ENCODE measurements around the gene CNN1.

CNN1 gene

DNA sequence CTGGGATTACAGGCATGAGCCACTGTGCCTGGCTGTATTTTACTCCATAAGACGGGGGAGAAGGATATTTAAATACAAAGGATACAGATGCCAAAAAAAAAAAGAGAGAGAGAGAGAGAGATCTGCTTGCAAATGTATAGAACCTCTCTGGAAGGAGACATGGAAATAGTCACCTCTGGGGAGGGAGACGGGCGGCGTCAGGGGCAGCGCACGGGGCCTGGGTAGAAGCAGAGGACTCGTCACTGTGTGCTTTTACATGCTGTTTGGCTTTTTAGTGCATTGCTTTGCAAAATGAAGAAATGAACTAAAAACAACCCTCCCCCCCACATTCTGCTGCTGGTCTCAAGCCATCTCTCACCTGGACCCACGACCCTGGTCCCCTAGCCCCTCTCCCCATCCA is 28.2 kb upstream of the CNN1 start:
- peaks cover 21% of the 10 kb centered on the region for H3K4me1 ChIP-seq (ENCODE audit: insufficient read depth, low read length)
- no peaks in the 10 kb centered on the region for H3K27me3 ChIP-seq (ENCODE audit: insufficient read depth, low read length, poor library complexity)
- peaks cover 5% of the 10 kb centered on the region for H3K79me2 ChIP-seq (ENCODE audit: insufficient read depth, low read length)
- no peak overlapping the region for H3K4me3 ChIP-seq (ENCODE audit: low read depth in 1 of 2, low read length in 2 of 2)
- no peak for TF ChIP-seq EZH2 (IDR thresholded peaks at IDR 0.05; ENCODE audit: borderline replicate concordance, low read depth, low read length, severe bottlenecking)
- TF ChIP-seq, protein P1, sequence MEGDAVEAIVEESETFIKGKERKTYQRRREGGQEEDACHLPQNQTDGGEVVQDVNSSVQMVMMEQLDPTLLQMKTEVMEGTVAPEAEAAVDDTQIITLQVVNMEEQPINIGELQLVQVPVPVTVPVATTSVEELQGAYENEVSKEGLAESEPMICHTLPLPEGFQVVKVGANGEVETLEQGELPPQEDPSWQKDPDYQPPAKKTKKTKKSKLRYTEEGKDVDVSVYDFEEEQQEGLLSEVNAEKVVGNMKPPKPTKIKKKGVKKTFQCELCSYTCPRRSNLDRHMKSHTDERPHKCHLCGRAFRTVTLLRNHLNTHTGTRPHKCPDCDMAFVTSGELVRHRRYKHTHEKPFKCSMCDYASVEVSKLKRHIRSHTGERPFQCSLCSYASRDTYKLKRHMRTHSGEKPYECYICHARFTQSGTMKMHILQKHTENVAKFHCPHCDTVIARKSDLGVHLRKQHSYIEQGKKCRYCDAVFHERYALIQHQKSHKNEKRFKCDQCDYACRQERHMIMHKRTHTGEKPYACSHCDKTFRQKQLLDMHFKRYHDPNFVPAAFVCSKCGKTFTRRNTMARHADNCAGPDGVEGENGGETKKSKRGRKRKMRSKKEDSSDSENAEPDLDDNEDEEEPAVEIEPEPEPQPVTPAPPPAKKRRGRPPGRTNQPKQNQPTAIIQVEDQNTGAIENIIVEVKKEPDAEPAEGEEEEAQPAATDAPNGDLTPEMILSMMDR (IDR thresholded peaks at IDR 0.05; ENCODE audit: borderline replicate concordance, extremely low read depth, low read length, poor library complexity, severe bottlenecking), result no peak
- DNase-seq (no peak), ATAC-seq (ENCODE audit: insufficient read depth, low read depth) (no peak)
- H3K9me3 ChIP-seq (ENCODE audit: insufficient read depth, low read length, severe bottlenecking), result no peaks in the 10 kb centered on the region
- no peak overlapping the region for H3K27ac ChIP-seq (ENCODE audit: low read length)
- H3K9ac ChIP-seq (ENCODE audit: low read depth, low read length), result no peak overlapping the region
- no peak overlapping the region for H3K4me2 ChIP-seq (ENCODE audit: insufficient read depth, low read length)
- H4K20me1 ChIP-seq (ENCODE audit: insufficient read depth, low read length), result no peaks in the 10 kb centered on the region
- H2AFZ ChIP-seq (ENCODE audit: low read depth, low read length), result no peak overlapping the region
- peaks cover 28% of the 10 kb centered on the region for H3K36me3 ChIP-seq (ENCODE audit: insufficient read depth, low read length)

DNA sequence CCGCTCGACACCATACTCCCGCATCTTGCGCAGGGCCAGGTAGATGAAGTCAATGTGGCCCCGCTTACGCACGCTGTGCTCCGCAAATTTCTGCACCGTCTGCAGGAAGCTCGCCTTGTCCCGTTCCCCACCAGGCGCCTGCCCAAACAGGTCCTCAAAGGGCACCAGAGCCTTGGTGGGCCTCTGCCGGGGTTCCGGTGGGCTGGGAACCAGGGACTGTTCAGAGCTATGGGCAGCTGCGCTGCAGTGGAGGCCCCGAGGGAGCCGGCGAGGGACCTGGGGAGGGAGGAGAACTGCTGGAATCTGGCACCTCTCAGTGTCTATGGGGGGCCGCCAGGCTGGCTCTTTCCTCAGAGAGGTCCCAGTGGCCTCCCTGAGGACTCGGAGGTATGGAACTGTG is 24.7 kb upstream of the CNN1 start:
- peaks cover 32% of the 10 kb centered on the region for H3K36me3 ChIP-seq (ENCODE audit: insufficient read depth, low read length)
- H3K4me2 ChIP-seq (ENCODE audit: insufficient read depth, low read length), result no peak overlapping the region
- no peak overlapping the region for H2AFZ ChIP-seq (ENCODE audit: low read depth, low read length)
- no peak for DNase-seq
- TF ChIP-seq, protein P1 (IDR thresholded peaks at IDR 0.05; ENCODE audit: borderline replicate concordance, extremely low read depth, low read length, poor library complexity, severe bottlenecking), result no peak
- TF ChIP-seq EZH2 (IDR thresholded peaks at IDR 0.05; ENCODE audit: borderline replicate concordance, low read depth, low read length, severe bottlenecking), result no peak
- H3K9me3 ChIP-seq (ENCODE audit: insufficient read depth, low read length, severe bottlenecking), result no peaks in the 10 kb centered on the region
- H3K27ac ChIP-seq (ENCODE audit: low read length), result no peak overlapping the region
- no peak for ATAC-seq (ENCODE audit: insufficient read depth, low read depth)
- H4K20me1 ChIP-seq (ENCODE audit: insufficient read depth, low read length), result no peaks in the 10 kb centered on the region
- no peak overlapping the region for H3K9ac ChIP-seq (ENCODE audit: low read depth, low read length)
- H3K27me3 ChIP-seq (ENCODE audit: insufficient read depth, low read length, poor library complexity), result no peaks in the 10 kb centered on the region
- H3K79me2 ChIP-seq (ENCODE audit: insufficient read depth, low read length), result no peaks in the 10 kb centered on the region
- H3K4me3 ChIP-seq (ENCODE audit: low read depth in 1 of 2, low read length in 2 of 2), result no peak overlapping the region
- H3K4me1 ChIP-seq (ENCODE audit: insufficient read depth, low read length), result no peaks in the 10 kb centered on the region

DNA sequence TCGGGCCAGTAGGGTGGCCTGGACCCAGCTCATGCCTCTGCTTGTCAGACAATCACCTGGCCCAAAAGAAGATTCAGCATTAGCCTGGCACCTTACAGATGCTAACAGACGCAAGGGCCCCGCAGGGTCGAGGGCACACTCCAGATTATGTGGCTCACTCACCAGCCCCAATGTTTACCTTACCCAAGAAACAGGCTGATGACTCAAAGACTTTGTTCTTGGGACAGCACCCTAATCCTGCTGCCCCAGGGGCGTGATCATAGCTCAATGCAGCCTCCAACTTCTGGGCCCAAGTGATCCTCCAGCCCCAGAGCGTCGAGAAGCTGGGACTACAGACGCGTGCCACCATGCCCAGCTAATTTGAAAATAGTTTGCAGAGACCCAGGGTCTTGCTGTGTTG is 19.5 kb upstream of the CNN1 start:
- Histone ChIP-seq H3K27me3 (ENCODE audit: insufficient read depth, low read length, poor library complexity) (no peaks in the 10 kb centered on the region), H3K9ac (ENCODE audit: low read depth, low read length) (no peak overlapping the region), H2AFZ (ENCODE audit: low read depth, low read length) (no peak overlapping the region), H3K4me2 (ENCODE audit: insufficient read depth, low read length) (no peak overlapping the region), H3K9me3 (ENCODE audit: insufficient read depth, low read length, severe bottlenecking) (no peaks in the 10 kb centered on the region), H3K4me1 (ENCODE audit: insufficient read depth, low read length) (no peaks in the 10 kb centered on the region), H3K79me2 (ENCODE audit: insufficient read depth, low read length) (peaks cover 5% of the 10 kb centered on the region), H3K36me3 (ENCODE audit: insufficient read depth, low read length) (peaks cover 24% of the 10 kb centered on the region), H3K27ac (ENCODE audit: low read length) (no peak overlapping the region), H4K20me1 (ENCODE audit: insufficient read depth, low read length) (peaks cover 5% of the 10 kb centered on the region), H3K4me3 (ENCODE audit: low read depth in 1 of 2, low read length in 2 of 2) (no peak overlapping the region)
- DNase-seq, result no peak
- no peak for ATAC-seq (ENCODE audit: insufficient read depth, low read depth)
- TF ChIP-seq, protein P1 (IDR thresholded peaks at IDR 0.05; ENCODE audit: borderline replicate concordance, extremely low read depth, low read length, poor library complexity, severe bottlenecking), result no peak
- no peak for TF ChIP-seq EZH2 (IDR thresholded peaks at IDR 0.05; ENCODE audit: borderline replicate concordance, low read depth, low read length, severe bottlenecking)

Data from DND-41 (cell line).